HG03378 (cell line): Measurements from ENCODE around the gene DGCR6L.
"Not testable (repeated sequence)": the region's sequence is repeated elsewhere in the genome, so short reads cannot be mapped to it uniquely, and the experiment has no call there.

Experiments used
- ATAC-seq: cut with Tn5 transposase; IDR thresholded peaks from one replicate; pipeline ENCODE4 v1.9.1; 2021; ENCODE audit warnings: mild to moderate bottlenecking, moderate library complexity; ENCODE audit not compliant: unreplicated experiment

The DGCR6L gene

DNA sequence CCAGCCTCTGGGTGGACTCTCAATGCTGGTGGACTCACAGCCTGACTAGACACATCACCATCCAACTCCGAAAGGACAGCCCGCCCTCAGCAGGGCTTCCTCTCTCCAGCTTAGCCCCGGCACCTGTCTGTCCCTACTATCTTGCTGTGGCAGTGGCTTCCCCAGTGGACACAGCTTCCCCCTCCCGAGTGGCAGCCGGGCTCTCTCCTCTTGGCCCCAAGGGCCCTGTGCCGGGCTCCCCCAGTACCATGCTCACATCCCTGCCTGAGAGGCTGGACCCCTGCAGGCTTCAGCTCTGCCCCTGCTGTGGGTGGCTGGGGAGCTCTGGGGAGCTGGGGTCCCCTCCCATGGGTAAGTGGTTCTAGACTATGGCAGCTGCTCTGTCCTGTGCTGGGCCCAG, 9.1 kb downstream of the DGCR6L start:
- not testable (repeated sequence) for ATAC-seq

DNA sequence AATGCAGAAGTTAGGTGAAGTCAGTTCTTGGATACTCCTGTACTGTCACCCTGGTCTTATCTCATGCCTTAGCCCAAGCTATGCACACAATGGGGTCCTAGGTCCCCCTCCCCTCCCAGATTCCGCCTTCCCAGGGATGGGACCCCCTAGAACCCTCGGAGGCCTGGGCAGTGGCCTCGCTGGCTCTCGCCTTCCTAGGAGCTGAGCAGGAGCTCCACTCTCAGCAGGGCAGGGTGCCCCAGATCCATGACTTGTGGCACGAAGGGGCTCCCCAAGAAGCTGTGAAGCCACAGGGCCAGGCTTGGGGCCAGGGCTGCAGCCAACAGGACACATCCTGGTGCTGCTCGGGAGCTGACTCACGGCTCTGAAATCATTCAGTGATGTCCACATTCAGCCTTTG, 9.7 kb downstream of the DGCR6L start:
- not testable (repeated sequence) for ATAC-seq

DNA sequence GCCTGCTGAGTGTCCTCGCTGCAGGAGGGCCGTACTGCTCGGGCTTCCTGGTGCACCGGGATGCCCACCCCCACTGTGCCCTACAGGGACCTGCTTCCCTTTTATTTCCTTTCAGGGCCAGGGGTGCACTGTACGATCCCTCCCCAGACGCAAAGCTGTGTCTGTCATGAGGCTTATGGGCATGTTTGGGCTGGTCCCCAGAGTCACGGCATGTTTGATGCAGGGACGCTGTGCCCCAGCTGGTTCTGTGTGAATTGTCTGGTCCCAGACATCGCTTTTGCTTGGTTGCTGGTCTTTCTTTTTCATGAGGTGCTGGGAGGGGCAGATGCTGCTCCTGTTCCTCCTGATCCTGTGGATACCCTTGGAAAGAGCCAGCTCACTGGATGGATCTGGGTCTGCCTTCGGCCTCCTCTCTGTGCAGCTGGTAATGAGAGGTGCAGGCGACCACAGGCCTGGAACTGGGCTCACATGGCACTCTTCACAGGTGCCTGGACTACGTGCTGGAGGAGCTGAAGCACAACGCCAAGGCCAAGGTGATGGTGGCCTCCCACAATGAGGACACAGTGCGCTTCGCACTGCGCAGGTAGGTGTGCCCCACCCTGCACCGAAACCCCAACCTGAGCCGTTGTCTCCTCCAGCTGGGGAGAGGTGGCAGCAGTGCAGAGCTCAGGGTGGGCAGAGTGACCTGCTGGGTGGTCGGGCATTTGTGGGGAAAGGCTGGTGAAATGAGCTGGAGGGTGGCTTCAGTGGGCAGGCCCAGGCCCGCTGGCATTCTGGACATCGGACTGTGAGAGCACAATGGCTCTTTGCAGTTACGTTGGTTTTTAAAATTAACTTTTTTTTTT, 10.8 kb downstream of the DGCR6L start:
- not testable (repeated sequence) for ATAC-seq

DNA sequence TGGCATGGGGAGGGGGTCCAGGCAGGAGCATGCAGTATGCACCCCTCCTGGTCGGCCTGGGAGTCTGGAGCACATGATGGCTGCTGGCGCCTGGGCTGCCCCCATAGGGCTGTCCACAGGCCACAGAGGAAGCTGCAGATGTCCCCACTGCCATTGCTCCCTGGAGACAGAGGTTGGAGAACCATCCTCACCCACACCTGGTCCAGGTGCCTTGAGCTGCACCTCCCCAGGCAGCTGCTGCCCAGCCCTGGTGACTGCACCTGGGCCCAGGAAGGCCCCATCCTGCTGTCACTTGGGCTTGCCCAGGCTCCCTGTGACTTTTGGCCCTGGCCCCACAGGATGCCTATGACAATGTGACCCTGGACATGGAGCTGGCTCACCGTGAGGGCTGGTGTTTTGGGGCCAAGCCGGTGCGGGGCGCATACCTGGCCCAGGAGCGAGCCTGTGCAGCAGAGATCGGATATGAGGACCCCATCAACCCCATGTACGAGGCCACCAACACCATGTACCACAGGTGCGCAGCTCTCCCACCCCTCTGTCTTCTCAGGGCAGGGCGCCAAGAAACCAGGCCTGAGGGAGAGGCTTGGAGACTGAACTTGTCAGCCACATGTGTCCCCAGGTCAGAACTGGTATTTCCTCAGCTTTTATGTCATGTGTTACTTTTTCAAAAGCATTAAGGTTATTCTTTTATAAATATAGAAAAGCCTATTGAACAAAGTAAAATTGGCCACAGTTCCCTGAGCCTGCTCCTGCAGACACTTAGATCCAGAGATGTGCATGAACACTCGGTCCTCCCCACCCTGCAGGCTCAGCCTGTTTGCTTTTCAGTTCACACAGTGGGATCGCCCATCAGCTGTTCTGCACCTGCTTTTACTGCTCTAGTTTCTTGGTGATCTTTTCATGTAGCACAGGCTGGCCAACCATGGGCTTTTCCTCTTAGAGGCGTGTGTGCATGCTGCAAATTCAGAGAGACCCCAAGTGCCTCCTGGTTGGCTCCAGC, 12.1 kb downstream of the DGCR6L start:
- not testable (repeated sequence) for ATAC-seq

DNA sequence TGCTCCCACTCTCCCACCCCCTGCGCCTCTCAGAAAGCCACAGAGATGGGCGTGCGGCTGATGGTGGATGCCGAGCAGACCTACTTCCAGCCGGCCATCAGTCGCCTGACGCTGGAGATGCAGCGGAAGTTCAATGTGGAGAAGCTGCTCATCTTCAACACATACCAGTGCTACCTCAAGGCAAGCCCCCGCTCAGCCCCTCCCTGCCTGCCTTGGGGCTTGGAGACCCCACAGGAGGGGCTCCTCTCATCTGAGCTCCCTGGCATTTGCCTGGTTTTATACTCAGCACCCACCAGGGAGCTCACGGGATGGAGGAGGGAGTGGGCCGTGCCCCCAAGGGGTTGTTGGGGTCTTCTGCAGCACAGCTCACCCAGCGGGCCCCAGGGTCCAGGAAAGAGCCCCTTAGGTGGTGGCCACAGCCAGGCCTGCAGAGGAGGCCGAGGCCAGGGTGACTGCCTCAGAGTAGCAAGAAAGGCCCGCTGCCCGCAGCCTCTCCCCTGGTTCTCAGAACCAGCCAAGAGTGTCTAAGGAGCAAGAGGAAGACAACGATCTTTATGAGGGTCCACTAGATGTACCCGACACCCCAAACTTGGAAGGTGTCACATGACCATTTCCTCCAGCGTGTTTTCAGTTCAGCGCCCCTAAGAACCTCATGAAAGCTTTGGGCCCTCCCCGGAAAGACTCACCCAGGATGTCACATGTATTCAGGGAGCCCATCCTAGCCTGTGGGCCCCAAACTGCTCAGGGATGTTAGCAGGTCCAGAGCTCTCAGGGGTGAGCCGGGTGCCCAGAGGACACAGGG, 13.0 kb downstream of the DGCR6L start:
- ATAC-seq, result not testable (repeated sequence)

DNA sequence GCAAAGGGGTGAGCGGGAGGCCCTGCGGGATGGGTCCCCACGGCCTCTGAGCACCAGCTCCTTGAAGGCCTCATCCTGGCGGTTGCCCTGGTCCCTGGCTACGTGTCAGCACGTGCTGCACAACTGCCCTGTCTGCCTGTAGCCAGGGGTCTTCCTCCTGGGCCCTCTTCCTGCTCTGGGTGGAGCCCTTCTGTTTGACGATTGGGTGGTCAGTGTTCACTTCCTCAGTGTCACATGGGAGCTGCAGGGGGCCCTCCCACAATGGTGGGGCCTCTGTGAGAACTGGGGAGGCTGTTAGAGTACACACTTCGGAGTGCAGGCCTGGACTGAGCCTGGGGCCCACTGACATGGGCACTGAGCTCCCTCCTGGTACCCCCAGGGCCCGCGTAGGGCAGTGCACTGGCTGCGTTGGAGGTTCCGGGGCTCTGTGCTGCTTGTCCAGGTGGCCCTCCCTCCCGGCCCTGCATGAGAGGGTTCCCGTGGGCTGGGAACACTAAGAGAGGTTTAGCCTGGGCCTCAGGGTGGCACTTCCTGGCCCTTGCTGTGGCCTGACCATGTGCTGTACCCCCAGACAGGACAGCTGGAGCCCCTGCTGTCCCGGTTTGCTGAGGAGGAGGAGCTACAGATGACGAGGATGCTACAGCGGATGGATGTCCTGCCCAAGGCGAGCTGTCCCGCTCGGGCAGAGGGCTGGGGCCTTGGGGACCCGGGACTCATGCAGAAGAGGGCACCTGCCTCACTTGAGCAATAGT, 13.8 kb downstream of the DGCR6L start:
- no peak for ATAC-seq

DNA sequence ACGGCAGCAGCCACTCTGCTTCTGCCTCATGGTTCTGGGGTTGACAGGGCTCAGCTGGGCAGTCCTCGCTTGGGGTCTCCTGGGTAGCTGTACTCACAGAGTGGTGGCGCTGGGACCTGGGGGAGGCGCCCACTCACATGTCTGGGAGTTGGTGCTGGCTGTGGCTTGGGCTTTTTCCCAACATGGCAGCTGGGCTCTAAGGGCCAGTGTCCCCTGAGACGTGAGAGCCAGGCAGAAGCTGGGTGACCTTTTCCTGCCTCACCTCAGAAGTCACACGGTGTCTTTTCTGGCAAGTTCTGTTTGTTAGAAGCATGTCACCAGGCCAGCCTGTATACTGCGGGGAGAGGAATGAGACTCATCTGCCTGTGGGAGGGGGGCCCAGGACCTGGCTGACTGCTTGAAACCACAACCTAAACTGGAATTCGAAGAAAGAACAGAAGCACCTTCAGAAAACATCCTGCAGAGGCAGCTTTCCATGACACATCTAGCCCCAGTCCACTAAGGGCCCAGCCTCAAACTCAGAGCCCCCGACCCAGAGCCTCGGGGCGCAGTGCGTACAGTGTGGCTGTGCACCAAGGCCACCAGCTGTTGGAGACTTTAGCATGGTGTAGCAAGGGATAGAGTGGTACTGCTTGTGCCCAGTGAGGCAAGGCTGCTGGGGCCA, 14.5 kb downstream of the DGCR6L start:
- not testable (repeated sequence) for ATAC-seq

DNA sequence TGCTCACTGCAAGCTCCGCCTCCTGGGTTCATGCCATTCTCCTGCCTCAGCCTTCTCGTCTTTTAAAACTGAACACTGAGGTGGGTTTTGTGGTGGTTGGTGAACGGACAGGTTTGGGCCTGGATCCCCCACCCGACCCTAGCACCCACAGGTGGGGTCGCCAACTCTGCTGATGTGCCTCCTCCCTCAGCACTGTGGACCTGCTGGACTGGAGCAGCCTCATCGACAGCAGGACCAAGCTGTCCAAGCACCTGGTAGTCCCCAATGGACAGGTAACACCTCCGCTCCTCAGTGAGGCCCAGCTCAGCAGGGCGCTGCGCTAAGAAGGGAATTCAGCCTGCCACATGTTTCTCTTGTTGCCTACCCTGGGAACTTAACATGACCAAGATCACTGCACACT, 15.2 kb downstream of the DGCR6L start:
- ATAC-seq, result no peak

DNA sequence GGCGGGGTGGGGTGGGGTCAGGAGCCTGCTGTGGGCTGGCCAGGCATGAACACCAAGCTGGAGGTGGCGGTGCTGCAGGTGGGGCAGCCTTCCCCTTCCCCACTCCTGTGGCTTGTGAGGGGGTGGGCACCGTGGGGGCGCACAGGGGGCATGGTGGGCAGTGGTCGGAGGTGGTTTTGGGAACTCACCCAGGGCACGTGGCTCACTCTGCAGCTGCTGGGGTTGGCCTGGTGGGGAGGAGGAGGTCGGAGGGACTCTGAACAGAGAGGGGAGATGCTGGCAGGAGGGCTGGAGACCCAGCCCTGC, 16.7 kb downstream of the DGCR6L start:
- ATAC-seq, result not testable (repeated sequence)

DNA sequence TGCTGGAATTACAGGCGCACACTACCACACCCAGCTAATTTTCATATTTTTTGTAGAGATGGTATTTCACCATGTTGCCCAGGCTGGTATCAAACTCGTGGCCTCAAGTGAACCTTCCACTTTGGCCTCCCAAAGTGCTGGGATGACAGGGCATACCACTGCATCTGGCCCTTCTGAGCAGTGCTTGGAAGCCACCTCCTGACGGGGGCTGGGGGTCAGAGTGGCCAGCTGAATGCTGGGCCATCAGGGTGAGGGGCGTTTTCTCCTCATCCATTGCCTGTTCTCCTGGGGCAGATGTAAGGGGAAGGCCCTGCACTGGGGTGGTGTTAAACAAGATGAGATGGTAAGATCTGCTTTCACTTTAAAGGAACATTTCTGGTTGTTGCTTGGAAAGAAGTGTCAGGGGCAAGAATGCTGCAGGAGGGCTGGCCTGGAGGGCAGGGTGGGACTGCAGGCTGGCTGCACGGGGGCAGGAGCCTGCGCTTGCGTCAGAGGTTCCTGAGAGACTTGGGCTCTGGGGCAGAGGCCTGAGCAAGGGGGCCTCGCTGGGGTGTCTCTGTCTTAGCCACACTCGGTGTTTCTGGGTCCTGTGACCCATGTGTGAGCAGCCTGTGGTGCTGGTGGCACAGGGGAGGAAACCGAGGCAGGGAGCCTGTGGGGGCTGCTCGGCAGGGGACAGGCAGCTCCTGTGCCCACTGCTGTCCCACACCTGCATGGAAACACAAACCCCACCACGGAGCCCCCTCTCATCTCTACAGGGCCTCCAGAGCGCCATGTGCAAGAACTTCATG, 17.2 kb downstream of the DGCR6L start:
- no peak for ATAC-seq

DNA sequence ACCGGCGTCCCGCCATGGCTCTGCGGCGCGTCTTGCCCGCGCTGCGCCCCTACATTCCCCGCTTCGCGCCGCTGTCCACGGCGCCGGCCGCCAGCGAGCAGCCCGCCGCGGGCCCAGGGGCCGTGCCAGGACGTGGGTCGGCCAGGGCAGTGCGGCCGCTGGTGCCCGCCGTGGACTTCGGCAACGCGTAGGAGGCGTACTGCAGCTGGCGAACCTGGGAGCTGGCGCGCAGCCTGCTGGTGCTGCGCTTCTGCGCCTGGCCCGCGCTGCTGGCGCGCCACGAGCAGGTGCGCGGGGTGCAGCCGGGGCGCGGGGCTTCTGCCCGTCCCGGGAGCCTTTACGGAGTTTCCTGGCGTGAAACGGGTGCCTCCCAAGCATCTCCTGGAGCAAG, 20.1 kb downstream of the DGCR6L start:
- no peak for ATAC-seq

DNA sequence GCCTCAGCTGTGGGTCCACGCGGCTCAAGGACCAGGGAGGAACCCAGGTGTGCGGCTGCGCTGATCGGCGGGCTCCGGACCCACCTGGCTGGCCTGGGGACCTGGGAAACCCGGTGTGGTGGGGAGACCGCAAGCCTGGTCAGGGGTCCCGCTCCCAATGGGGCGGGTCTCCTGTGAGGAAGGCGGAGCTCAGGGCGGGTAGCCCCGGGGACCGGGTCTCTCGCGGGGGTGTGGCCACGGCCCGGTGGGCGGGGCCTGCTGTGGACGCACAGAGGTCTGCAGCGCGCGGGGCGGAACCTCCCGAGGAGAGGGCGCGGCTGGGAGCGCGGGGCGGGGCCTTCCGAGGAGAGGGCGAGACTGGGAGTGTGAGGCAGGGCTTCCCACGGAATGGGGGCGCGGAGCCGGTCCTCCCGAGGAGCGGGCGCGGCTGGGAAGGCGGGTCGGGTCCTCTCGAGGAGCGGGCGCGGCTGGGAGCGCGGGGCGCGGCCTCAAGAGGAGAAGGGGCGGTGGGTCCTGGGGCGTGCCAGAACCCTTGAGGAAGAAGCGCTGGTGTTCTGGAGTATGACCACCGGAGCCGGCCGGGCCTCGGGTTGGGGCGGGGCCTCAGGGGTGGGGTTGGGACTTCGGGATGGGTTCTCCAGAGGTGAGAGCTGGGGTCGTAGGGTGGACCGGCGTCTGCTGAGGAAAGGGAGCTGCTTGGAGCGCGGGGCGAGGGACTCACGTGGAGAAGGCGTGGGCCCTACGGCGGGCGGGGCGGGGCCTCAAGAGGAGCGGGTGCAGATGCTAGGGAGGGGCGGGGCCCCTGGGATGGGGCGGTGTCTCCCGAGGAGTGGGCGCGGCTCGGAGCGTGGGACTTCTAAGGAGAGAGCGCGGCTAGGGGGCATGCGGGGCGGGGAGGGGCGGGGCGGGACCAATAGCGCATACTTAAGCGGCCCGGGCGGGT, 20.8 kb downstream of the DGCR6L start:
- ATAC-seq, result no peak

DNA sequence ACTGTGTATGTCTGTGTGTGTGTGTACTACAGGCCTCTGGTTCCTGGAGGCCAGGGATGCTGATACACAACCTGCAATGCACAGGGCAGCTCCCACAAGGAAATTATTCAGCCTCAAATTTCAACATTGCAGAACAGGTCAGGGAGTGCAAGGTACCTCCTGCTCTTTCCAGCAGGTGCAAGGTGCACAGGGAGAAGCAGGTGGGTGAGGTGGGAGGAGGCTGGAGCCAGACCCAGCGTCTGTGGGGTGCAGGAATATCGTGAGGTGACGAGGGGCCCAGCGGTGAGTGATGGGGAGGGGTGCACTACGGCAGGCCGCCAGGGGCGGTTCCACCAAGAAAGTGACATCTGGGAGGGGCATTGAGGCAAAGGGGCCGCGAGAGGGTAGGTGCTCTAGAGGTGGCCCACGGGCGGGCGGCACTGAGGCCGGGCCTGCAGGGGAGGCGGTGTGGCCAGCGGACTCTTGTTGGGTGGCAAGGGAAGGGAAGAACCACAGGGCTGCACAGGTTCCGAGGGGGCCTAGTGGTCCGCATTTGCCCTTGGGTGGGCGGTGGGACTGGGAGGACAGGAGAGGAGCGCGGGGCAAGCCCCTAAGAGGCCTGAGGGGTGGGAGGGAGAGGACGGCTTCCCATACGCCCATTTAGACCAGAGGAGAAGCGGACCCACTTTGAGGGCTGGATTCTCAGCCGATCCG, 21.6 kb downstream of the DGCR6L start:
- no peak for ATAC-seq

DNA sequence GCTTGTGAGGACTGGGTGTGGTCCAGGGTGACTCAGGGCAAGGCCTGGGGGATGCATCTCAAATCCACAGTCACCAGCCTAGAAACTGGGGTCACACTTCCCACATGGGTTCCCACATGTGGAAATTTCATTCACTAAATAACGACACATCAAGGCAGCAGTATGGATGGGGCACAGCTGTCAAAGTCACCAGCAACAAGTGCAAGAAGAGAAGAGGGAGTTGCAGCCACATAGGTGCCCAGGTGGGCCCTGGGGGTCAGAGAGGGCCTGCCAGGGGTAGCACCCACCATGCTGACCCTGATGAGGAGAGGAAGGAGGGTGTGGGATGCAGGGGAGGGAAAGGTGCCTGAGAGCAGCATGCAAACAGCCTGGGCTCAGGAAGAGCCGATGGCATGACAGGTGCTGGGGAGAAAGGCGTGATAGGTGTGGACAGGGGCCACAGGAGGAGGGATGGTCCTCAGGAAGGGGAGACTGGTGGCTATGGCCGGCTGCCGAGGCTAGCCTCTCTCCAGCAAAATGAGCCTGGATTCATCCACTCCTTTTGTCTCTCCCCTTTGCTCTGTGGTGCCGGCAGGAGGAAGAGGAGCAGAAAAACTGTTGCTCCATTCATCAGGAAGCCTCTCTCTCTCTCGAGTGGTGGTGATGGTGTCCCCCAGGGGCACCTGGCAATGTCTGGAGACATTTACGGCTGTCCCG, 22.3 kb downstream of the DGCR6L start:
- ATAC-seq, result no peak

DNA sequence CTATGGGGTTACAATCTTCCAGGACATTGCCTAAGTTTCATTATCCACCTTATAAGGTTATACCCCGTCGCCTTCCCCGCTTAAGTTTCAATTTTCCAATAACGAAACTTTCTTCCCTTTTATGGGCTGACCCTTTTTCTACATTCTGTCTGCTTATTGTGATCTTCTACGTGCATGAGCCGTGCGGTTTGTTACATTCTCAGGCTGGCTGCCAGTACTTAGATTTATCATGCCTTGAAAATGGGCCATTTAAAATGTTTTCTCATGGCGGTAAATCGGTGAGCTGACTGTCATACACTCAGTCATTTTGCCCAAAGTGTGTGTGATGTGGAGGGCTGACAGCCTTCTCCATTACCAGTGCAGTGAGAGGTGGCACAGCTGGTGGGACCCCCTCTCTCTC, 23.3 kb downstream of the DGCR6L start:
- ATAC-seq, result no peak

DNA sequence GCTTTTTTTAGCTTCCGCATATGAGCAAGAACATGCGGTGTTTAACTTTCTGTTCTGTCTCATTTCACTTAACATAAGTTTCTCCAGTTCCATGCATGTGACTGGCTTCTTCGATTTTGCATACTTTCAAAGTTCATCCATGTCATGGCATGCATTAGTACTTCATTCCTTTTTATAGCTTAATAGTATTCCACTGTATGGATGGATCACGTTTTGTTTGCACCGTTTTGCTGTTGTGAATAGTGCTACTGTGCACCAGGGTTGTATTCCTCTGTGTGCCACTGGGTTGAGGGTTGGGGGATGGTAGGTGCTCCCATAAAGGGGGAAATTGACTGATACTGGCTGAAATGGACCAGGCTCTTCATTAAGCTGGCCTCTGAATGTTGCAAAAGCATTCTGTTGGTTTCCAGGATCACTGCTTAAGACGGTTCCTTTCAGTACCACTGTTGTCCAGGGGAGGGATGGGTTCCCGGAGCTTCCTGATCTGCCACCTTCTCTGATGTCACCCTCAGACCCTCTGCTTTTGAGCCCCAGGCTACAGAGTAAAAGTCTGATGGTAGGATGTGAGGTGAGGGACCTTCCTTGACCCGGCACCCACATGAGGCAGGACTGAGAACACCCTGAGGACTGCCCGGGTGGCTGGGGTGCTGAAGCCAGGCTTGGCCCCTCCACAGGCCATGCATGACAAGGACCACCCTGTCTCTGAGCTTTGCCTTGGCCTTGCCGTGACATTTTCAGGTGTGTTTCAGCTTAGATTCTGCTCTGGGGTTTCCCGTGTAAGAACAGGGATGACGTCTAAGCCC, 24.4 kb downstream of the DGCR6L start:
- ATAC-seq, result no peak
